SU-DHL-6 (cell line): Measurements from ENCODE around the gene TSKU.

Experiments
- EZH2phosphoT487 ChIP-seq: fragments of 200-600 bp; sonication (generic), shearing (Covaris generic); conservative IDR thresholded peaks from 2 replicates; pipeline ENCODE4 v1.6.1; 2018; ENCODE audit warnings: mild to moderate bottlenecking, antibody characterized with exemption, low read length, moderate library complexity, mixed read lengths
- TF ChIP-seq, protein P1 (sequence below): fragments of 200-600 bp; sonication (generic); IDR thresholded peaks from one replicate; pipeline ENCODE4 v1.5.1; 2017; ENCODE audit warnings: antibody characterized with exemption, mild to moderate bottlenecking, low read length, moderate library complexity; ENCODE audit not compliant: insufficient read depth, poor library complexity, severe bottlenecking

DNA sequence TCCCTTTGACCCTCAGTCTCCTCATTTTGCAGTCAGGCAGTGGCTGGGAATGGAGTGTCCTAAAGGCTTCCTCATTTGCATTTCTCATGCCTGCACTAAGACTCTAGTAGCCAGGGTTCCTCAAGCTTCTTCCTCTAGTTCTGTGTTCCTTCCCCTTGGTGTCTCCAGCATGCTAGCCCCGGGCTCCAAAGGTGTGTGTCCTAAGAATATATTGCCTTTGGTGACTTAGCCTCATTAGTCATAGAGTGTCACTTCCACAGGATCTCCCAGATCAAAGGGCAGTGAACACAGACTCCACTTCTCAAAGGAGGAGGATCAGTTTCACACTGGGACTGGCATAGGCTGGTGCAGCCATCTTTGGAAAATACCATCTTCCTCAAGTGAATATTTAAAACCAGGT, 56.2 kb downstream of the TSKU start:
- TF ChIP-seq, protein P1, sequence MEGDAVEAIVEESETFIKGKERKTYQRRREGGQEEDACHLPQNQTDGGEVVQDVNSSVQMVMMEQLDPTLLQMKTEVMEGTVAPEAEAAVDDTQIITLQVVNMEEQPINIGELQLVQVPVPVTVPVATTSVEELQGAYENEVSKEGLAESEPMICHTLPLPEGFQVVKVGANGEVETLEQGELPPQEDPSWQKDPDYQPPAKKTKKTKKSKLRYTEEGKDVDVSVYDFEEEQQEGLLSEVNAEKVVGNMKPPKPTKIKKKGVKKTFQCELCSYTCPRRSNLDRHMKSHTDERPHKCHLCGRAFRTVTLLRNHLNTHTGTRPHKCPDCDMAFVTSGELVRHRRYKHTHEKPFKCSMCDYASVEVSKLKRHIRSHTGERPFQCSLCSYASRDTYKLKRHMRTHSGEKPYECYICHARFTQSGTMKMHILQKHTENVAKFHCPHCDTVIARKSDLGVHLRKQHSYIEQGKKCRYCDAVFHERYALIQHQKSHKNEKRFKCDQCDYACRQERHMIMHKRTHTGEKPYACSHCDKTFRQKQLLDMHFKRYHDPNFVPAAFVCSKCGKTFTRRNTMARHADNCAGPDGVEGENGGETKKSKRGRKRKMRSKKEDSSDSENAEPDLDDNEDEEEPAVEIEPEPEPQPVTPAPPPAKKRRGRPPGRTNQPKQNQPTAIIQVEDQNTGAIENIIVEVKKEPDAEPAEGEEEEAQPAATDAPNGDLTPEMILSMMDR = no peak
- no peak for TF ChIP-seq EZH2phosphoT487
